Upper lobe of left lung (tissue), 6 donors: Measurements from ENCODE around the gene PBX3. TPM values are rescaled to one million over a fixed set of nuclear protein-coding genes. Genes with fewer than 3 reads are reported as not detected.

ENCODE experiments used
- ATAC-seq, 2 donors: fragments of 200-7000 bp; cut with Tn5 transposase; one replicate each; pipeline ENCODE4 v1.9.1; 2022; ENCODE audit warnings: mild to moderate bottlenecking in 2 of 2, moderate library complexity in 2 of 2; ENCODE audit not compliant: low FRiP score in 2 of 2
- DNase-seq, 2 donors: peaks; one replicate each; pipeline ENCODE4 v3.0.0-alpha.2; 2019 to 2020
- H3K27ac ChIP-seq, 4 donors: fragments of 200-600 bp; sonication (generic); one replicate each; pipeline ENCODE4 v1.5.1; 2016 to 2019
- H3K27me3 ChIP-seq, 4 donors: fragments of 200-600 bp; sonication (generic); one replicate each; pipeline ENCODE4 v1.5.1; 2017 to 2019
- H3K36me3 ChIP-seq, 4 donors: fragments of 200-600 bp; sonication (generic); one replicate each; pipeline ENCODE4 v1.5.1; 2016 to 2019
- H3K4me1 ChIP-seq, 4 donors: fragments of 200-600 bp; sonication (generic); one replicate each; pipeline ENCODE4 v1.5.1; 2018 to 2019
- H3K4me3 ChIP-seq, 4 donors: fragments of 200-600 bp; sonication (generic); one replicate each; pipeline ENCODE4 v1.5.1; 2017 to 2019; ENCODE audit warnings: mild to moderate bottlenecking in 2 of 4, moderate library complexity in 1 of 4
- H3K9me3 ChIP-seq, 4 donors: fragments of 200-600 bp; sonication (generic); one replicate each; pipeline ENCODE4 v1.5.1; 2018 to 2019
- EP300 ChIP-seq, 4 donors: sonication (generic); formaldehyde crosslinking; IDR thresholded peaks; one replicate each; pipeline ENCODE4 v1.5.1; 2017; ENCODE audit warnings: antibody characterized with exemption in 4 of 4, control low read depth in 2 of 4
- POLR2A ChIP-seq, 4 donors: fragments of 450-650 bp; IDR thresholded peaks; one replicate each; pipeline ENCODE4 v1.5.1; 2016 to 2017; ENCODE audit warnings: antibody characterized with exemption in 4 of 4, mild to moderate bottlenecking in 2 of 4
- POLR2AphosphoS5 ChIP-seq, 2 donors: sonication (generic); formaldehyde crosslinking; IDR thresholded peaks; one replicate each; pipeline ENCODE4 v1.5.1; 2017; ENCODE audit warnings: antibody characterized with exemption in 2 of 2
- WGBS, 2 donors: methylation state at CpG; one replicate each; pipeline ENCODE4 v1.1.5; 2017 to 2018; 5-methylcytosine and 5-hydroxymethylcytosine counted together
- total RNA-seq, 6 donors: library from RNA; depleted of rRNA in 4 of 6; stranded (reverse); fragments of >200 nt in 4 of 6; gene quantifications; one replicate each; pipeline versions ENCODE4 v1.1.0 to v1.2.1, GENCODE V29; 2016 to 2021
- TF ChIP-seq, protein P1 (sequence below), 6 experiments: fragments of 450-650 bp in 4 of 6; fragments of 200-600 bp in 2 of 6; sonication (generic) in 2 of 6; IDR thresholded peaks; one replicate each; pipeline ENCODE4 v1.5.1; 2016 to 2019; ENCODE audit warnings: antibody characterized with exemption in 6 of 6
- donor health status: DM: no; HTN: no; CAD: no; lungs with moderate emphysema.
- donor health status: DM: no; HTN: yes; CAD: no; lungs with severe emphysema.

The PBX3 gene
- total RNA-seq, 6 donors from 2014 or later: 25.7 to 57.6 (median 41.9) TPM

DNA sequence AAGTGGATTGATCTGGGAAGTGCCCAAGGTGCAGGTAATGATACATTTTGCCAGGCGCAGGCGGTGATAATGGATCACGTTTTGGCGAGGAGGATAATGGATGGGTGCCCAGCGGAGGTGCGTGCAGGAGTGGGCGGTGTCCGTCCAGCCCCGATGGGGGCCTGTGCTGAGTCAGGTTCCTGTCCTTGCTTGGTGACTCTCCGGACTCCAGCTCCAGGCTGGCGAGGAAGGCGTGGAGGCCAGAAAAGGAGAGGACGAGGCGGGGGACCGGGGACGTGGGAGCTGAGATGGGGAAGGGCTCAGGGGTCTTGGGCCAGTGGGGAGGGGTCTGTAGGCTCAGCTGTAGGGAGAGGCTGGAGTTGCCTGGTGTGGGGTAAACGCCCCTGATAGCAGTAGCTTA, 268.3 kb downstream of the PBX3 start:
- Histone ChIP-seq H3K4me3 (no peak overlapping the region), H3K27me3 (no peaks in the 10 kb centered on the region), H3K27ac (no peak overlapping the region), H3K36me3 (no peaks in the 10 kb centered on the region), H3K4me1 (no peaks in the 10 kb centered on the region), H3K9me3 (no peaks in the 10 kb centered on the region)
- peak in 1 of 2 donors; percentile 16 for ATAC-seq
- 92 to 93% methylated on average over 17 of the region's 17 CpGs for WGBS, 2 donors
- TF ChIP-seq EP300 (IDR thresholded peaks at IDR 0.05) (no peak), POLR2A (IDR thresholded peaks at IDR 0.05) (no peak), POLR2AphosphoS5 (IDR thresholded peaks at IDR 0.05) (no peak)
- TF ChIP-seq, protein P1, sequence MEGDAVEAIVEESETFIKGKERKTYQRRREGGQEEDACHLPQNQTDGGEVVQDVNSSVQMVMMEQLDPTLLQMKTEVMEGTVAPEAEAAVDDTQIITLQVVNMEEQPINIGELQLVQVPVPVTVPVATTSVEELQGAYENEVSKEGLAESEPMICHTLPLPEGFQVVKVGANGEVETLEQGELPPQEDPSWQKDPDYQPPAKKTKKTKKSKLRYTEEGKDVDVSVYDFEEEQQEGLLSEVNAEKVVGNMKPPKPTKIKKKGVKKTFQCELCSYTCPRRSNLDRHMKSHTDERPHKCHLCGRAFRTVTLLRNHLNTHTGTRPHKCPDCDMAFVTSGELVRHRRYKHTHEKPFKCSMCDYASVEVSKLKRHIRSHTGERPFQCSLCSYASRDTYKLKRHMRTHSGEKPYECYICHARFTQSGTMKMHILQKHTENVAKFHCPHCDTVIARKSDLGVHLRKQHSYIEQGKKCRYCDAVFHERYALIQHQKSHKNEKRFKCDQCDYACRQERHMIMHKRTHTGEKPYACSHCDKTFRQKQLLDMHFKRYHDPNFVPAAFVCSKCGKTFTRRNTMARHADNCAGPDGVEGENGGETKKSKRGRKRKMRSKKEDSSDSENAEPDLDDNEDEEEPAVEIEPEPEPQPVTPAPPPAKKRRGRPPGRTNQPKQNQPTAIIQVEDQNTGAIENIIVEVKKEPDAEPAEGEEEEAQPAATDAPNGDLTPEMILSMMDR (IDR thresholded peaks at IDR 0.05): no peak
- DNase-seq: no peak

DNA sequence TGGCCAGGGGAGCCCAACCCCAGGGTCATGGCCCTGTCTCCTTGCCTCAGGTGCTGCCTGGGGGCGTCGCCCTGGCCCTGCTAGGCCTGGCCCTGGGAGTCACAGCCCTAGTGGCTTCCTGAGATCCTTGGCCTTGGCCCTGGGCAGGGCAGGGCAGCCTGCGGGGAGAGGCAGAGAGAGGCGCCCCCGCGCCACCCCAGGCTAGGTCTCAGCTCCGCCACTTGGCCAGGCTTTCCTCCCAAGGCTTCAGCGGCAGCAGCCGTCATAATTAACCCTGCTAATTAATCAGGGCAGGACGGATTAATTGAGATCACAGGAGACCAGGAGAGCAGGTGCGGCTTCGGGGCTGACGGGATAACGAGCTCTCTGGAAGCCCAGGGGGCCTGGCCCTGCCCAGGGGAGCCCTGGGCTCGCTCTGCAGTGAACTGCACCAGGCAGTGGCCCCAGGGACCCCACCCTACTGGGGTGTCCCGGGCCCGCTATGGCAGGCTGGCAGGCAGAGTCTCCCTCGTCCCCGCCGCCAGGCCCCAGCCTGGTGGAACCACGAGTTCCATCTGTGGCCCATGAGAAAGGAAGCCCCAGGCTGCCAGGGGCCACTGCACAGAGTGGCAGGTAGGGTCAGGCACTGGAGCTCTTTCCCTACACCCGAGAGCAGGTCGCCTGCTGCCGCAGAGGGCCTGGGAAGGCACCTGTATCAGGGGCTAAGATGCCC, 269.6 kb downstream of the PBX3 start:
- ATAC-seq (peak in 1 of 2 donors; percentile 42), DNase-seq (peak in 1 of 2 donors; percentile 72)
- H3K27me3 ChIP-seq: no peaks in the 10 kb centered on the region
- H3K9me3 ChIP-seq: no peaks in the 10 kb centered on the region
- 83 to 87% methylated on average over 15 to 16 of the region's 24 CpGs for WGBS, 2 donors
- TF ChIP-seq, protein P1 (IDR thresholded peaks at IDR 0.05): no peak
- no peak for TF ChIP-seq POLR2A (IDR thresholded peaks at IDR 0.05)
- no peak for TF ChIP-seq EP300 (IDR thresholded peaks at IDR 0.05)
- no peak for TF ChIP-seq POLR2AphosphoS5 (IDR thresholded peaks at IDR 0.05)
- no peak overlapping the region for H3K27ac ChIP-seq
- no peak overlapping the region for H3K4me3 ChIP-seq
- H3K36me3 ChIP-seq: no peaks in the 10 kb centered on the region
- H3K4me1 ChIP-seq: no peaks in the 10 kb centered on the region

Other genes starting within 250 kb of the PBX3 start
- 10 to 100 TPM; 60.8 to 84.0 (median 71.5) TPM for gene MAPKAP1, start 40.2 kb upstream of the PBX3 start, total RNA-seq